HG03159 (cell line): ENCODE results near the gene SV2B.
"Not testable (repeated sequence)": the region's sequence is repeated elsewhere in the genome, so short reads cannot be mapped to it uniquely, and the experiment has no call there.

Source experiments
- ATAC-seq: cut with Tn5 transposase; IDR thresholded peaks from one replicate; pipeline ENCODE4 v1.9.1; 2021; ENCODE audit warnings: mild to moderate bottlenecking, moderate library complexity; ENCODE audit not compliant: unreplicated experiment

The SV2B gene

GRCh38 chr15:91302588-91303439 lies 202.8 kb downstream of the SV2B start:
- ATAC-seq, result peak; percentile 72

GRCh38 chr15:91304210-91304609 lies 204.2 kb downstream of the SV2B start:
- ATAC-seq, result no peak

- no peak for ATAC-seq
Measured at GRCh38 chr15:91304786-91305185, 204.7 kb downstream of the SV2B start.

- ATAC-seq, result no peak
Measured at GRCh38 chr15:91306144-91306543, 206.1 kb downstream of the SV2B start.

GRCh38 chr15:91307601-91308000 lies 207.5 kb downstream of the SV2B start:
- ATAC-seq, result no peak

- no peak for ATAC-seq
Measured at GRCh38 chr15:91308199-91308598, 208.1 kb downstream of the SV2B start.

GRCh38 chr15:91308855-91309254 lies 208.8 kb downstream of the SV2B start:
- ATAC-seq, result no peak

GRCh38 chr15:91311986-91312385 lies 211.9 kb downstream of the SV2B start:
- no peak for ATAC-seq

GRCh38 chr15:91316126-91316525 lies 216.1 kb downstream of the SV2B start:
- ATAC-seq, result no peak

- ATAC-seq, result no peak
Measured at GRCh38 chr15:91318516-91318915, 218.5 kb downstream of the SV2B start.

- ATAC-seq, result no peak
Measured at GRCh38 chr15:91318931-91319330, 218.9 kb downstream of the SV2B start.

- ATAC-seq, result no peak
Measured at GRCh38 chr15:91319371-91320059, 219.5 kb downstream of the SV2B start.

GRCh38 chr15:91320101-91320500 lies 220.0 kb downstream of the SV2B start:
- ATAC-seq, result no peak

- no peak for ATAC-seq
Measured at GRCh38 chr15:91329914-91330313, 229.9 kb downstream of the SV2B start.

- ATAC-seq, result no peak
Measured at GRCh38 chr15:91331581-91331980, 231.5 kb downstream of the SV2B start.

GRCh38 chr15:91335702-91336101 lies 235.6 kb downstream of the SV2B start:
- no peak for ATAC-seq

- ATAC-seq, result no peak
Measured at GRCh38 chr15:91336687-91337086, 236.6 kb downstream of the SV2B start.

- ATAC-seq, result no peak
Measured at GRCh38 chr15:91338766-91339165, 238.7 kb downstream of the SV2B start.

- ATAC-seq, result no peak
Measured at GRCh38 chr15:91342097-91342496, 242.0 kb downstream of the SV2B start.

- not testable (repeated sequence) for ATAC-seq
Measured at GRCh38 chr15:91344912-91345311, 244.9 kb downstream of the SV2B start.

- no peak for ATAC-seq
Measured at GRCh38 chr15:91345736-91346135, 245.7 kb downstream of the SV2B start.

GRCh38 chr15:91346259-91346658 lies 246.2 kb downstream of the SV2B start:
- ATAC-seq, result no peak
